ENCODE measurements around the gene SPATA18.

- TF ChIP-seq EZH2phosphoT487 (IDR thresholded peaks at IDR 0.05; ENCODE audit: insufficient read depth, low read depth) (no peak), EZH2 (IDR thresholded peaks at IDR 0.05; ENCODE audit: insufficient read depth, poor library complexity, severe bottlenecking) (no peak)
These were observed 15.9 kb upstream of the SPATA18 start for GRCh38 chr4:52035190-52035589.

Measured in GM23248 (cell line).